ENCODE results near the gene CCL7.

The CCL7 gene

GRCh38 chr17:34248511-34249024 is 21.5 kb upstream of the CCL7 start:
- DNase-seq = peak; percentile 75

- no peak for DNase-seq
Observed at GRCh38 chr17:34249061-34249460, 21.0 kb upstream of the CCL7 start.

- peak; percentile 34 for DNase-seq
Observed at GRCh38 chr17:34249478-34249877, 20.5 kb upstream of the CCL7 start.

GRCh38 chr17:34251186-34251585 is 18.8 kb upstream of the CCL7 start:
- DNase-seq = no peak

GRCh38 chr17:34252095-34252443 is 18.0 kb upstream of the CCL7 start:
- peak; percentile 78 for DNase-seq

DNA sequence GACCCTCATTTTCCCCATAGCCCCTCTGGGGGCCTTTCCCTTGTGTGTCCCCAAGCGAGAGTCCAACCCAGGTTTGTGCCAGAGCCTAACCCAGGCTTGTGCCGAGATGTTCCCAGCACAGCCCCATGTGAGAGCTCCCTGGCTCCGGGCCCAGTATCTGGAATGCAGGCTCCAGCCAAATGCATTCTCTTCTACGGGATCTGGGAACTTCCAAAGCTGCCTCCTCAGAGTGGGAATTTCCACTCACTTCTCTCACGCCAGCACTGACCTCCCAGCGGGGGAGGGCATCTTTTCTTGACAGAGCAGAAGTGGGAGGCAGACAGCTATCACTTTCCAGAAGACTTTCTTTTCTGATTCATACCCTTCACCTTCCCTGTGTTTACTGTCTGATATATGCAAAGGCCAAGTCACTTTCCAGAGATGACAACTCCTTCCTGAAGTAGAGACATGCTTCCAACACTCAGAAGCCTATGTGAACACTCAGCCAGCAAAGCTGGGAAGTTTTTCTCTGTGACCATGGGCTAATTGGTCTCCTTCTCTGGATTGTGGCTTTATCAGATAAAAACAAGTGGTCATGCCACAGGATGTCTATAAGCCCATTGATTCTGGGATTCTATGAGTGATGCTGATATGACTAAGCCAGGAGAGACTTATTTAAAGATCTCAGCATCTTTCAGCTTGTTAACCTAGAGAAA is 17.4 kb upstream of the CCL7 start:
- peak; percentile 84 for DNase-seq

- DNase-seq = no peak
Observed at GRCh38 chr17:34253139-34253525, 16.9 kb upstream of the CCL7 start.

DNA sequence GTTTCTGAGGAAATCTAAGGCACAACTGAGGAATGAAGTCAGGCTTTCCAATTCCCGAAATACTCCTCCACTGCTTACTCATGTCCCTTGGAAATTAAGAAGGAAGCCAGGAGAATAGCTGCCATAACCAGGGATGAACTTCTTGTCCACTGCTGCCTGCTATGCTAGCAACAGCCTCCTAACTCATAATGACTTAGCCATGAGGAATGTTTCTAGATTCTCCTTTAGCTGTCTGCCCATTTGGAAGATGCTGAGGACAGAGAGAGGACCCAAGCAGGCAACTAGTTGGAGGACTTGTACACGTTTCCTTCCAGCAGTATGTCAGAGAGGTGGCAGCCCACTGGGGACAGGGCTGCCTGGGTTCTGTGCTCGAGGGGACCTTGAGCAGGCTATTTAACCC is 15.9 kb upstream of the CCL7 start:
- peak; percentile 82 for DNase-seq

DNA sequence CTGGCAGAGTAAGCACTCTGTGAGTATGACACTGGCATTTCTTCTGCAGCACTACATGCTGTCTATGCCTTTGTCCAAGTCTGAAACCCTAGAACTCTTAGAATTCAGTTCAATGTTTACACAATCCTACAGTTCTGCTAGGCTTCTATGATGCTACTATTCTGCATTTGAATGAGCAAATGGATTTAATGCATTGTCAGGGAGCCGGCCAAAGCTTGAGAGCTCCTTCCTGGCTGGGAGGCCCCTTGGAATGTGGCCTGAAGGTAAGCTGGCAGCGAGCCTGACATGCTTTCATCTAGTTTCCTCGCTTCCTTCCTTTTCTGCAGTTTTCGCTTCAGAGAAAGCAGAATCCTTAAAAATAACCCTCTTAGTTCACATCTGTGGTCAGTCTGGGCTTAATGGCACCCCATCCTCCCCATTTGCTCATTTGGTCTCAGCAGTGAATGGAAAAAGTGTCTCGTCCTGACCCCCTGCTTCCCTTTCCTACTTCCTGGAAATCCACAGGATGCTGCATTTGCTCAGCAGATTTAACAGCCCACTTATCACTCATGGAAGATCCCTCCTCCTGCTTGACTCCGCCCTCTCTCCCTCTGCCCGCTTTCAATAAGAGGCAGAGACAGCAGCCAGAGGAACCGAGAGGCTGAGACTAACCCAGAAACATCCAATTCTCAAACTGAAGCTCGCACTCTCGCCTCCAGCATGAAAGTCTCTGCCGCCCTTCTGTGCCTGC is 15.2 kb upstream of the CCL7 start, which contains the start of gene CCL2:
CCL2 (plus strand) TSS at position 635 of the 730 bp plus-strand sequence; CDS start at position 700, 65 bp downstream.
- peak; percentile 76 for DNase-seq

GRCh38 chr17:34255381-34255732 is 14.7 kb upstream of the CCL7 start:
- DNase-seq = peak; percentile 57

- no peak for DNase-seq
Observed at GRCh38 chr17:34255841-34256240, 14.2 kb upstream of the CCL7 start.

DNA sequence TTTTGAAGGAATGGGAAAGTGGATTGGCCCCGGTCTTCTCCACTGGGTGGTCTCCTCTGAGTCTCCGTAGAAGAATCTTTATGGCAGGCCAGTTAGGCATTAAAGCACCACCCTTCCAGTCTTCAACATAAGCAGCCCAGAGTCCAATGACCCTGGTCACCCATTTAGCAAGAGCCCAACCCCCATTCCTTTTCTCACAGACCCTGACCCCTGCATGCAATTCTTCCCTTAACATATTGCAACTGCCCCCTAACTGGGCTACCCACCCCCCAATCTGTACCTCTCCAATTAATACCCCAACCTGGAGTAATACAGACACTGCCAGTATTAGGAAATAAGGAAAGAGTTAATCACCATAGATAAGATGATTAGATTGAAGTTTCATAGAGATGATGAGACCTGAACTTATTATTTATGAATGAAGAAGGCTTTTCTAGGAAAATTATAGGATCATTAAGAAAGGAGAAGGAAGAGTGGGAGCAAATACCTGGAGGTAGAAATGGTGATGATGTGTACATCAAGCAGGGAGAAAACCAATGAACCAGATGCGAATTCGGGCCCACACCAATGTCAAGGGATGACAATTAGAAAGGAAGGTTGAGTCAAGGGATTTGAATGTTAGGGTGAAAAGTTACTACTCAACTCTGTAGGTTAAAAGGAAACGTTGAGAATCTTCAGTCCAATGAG is 12.6 kb upstream of the CCL7 start:
- DNase-seq = no peak

- DNase-seq = no peak
Observed at GRCh38 chr17:34257986-34258326, 12.1 kb upstream of the CCL7 start.

DNA sequence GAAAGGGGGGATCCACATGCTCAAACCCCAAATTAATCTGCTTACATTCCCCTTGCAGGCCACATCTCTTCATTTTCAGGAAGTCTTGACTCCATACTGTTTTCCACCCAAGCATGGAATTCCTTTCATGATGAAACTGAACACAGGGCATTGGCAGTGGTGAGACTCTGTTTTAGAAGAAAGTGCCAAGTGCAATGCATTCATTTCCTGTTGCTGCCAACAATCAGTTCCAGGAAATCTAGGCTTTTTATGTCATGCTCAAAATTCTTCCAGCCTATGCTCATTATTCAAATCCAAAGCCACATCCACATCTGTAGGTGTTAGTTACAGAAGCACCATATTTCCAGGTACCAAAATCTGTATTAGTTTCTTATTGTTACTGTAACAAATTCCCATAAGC is 10.9 kb upstream of the CCL7 start:
- peak; percentile 47 for DNase-seq

DNA sequence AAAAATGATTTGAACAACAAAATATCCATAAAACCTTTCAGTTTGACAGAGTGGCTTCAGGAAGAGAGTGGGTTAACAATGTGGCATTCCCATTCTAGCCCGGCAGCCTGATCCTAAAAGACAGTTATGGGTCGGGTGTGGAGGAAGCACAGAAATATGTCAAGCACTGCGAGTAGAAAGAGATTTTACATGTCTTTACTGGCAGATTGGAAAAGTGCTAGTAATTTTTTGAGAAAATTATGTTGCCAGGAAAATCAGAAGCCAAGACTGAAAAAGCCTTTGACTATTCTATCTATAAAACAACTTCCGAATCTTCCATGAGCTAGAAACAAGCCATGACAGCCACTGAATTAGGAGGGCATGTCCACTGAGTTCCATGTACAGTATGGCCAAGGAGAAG is 9.2 kb upstream of the CCL7 start:
- no peak for DNase-seq

GRCh38 chr17:34261568-34262337 is 8.3 kb upstream of the CCL7 start:
- no peak for DNase-seq

- peak; percentile 24 for DNase-seq
Observed at GRCh38 chr17:34265711-34266110, 4.3 kb upstream of the CCL7 start.

GRCh38 chr17:34275881-34276280 is 5.9 kb downstream of the CCL7 start:
- peak; percentile 95 for DNase-seq

GRCh38 chr17:34276826-34277225 is 6.8 kb downstream of the CCL7 start:
- no peak for DNase-seq

GRCh38 chr17:34283571-34283970 is 13.6 kb downstream of the CCL7 start:
- no peak for DNase-seq

DNA sequence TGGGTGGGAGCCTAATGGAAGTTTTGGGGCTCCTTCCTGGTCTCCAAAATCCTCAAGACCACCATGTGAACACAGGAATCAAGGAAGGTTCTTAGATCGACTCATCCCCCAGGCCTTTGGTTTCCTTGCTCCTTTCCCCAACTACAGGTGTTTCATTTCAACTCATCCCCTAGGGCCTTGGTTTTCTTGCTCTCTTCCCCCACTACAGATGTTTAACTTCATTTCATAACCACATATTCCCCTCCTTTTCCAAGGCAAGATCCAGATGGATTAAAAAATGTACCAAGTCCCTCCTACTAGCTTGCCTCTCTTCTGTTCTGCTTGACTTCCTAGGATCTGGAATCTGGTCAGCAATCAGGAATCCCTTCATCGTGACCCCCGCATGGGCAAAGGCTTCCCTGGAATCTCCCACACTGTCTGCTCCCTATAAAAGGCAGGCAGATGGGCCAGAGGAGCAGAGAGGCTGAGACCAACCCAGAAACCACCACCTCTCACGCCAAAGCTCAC is 15.3 kb downstream of the CCL7 start, which contains the start of gene CCL11:
CCL11 (plus strand) TSS at position 457 of the 507 bp plus-strand sequence. CDS start 67 bp downstream, outside the sequence.
- DNase-seq = no peak

DNA sequence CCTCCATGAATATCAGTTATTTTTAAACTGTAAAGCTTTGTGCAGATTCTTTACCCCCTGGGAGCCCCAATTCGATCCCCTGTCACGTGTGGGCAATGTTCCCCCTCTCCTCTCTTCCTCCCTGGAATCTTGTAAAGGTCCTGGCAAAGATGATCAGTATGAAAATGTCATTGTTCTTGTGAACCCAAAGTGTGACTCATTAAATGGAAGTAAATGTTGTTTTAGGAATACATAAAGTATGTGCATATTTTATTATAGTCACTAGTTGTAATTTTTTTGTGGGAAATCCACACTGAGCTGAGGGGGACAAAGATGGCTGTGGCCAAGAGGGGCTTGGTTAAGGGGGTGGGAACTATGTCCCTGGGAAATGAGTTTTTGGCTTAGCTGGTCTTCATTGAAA is 17.9 kb downstream of the CCL7 start:
- DNase-seq = no peak

DNA sequence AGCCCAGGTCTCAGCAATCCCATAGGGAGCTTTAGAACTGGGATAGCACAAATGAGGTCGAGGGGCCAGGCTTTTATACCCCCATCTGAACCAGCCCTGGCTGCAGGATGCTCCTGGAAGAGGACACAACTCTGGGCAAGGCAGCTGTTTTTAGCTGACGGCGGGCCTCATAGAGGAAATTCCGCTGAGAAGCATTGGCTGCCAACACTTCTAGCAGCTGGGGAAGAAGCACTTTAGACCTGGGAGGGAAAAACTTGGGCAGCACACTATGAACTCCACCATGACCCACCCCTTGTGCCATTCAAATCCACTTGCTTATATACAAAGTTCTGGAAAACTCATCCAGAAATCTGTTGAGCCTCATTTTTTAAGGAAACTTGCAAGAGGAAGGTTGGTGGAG is 20.6 kb downstream of the CCL7 start:
- no peak for DNase-seq
